Ishikawa (cell line): Measurements from ENCODE around the gene PSMD11.

ENCODE experiments used
- CREB1 ChIP-seq: IDR thresholded peaks from 2 replicates; pipeline ENCODE4 v1.6.1; 2012; ENCODE audit warnings: low read depth
- EGR1 ChIP-seq: IDR thresholded peaks from 2 replicates; pipeline ENCODE4 v1.6.1; 2012
- EP300 ChIP-seq: IDR thresholded peaks from 2 replicates; pipeline ENCODE4 v1.6.1; 2012; ENCODE audit warnings: borderline replicate concordance
- FOXM1 ChIP-seq: IDR thresholded peaks from 2 replicates; pipeline ENCODE4 v1.6.1; 2012; ENCODE audit warnings: low read depth, borderline replicate concordance
- MAX ChIP-seq: IDR thresholded peaks from 2 replicates; pipeline ENCODE4 v1.6.1; 2012
- NFIC ChIP-seq: IDR thresholded peaks from 2 replicates; pipeline ENCODE4 v1.6.1; 2012
- RAD21 ChIP-seq: IDR thresholded peaks from 2 replicates; pipeline ENCODE4 v1.6.1; 2012; ENCODE audit warnings: low read depth
- REST ChIP-seq: IDR thresholded peaks from 2 replicates; pipeline ENCODE4 v1.6.1; 2012; ENCODE audit warnings: low read depth, mild to moderate bottlenecking
- TAF1 ChIP-seq: IDR thresholded peaks from 2 replicates; pipeline ENCODE4 v1.6.1; 2012; ENCODE audit warnings: low read depth, mild to moderate bottlenecking
- TCF12 ChIP-seq: IDR thresholded peaks from 2 replicates; pipeline ENCODE4 v1.6.1; 2012; ENCODE audit warnings: low read depth
- TEAD4 ChIP-seq: IDR thresholded peaks from 2 replicates; pipeline ENCODE4 v1.6.1; 2012
- USF1 ChIP-seq: IDR thresholded peaks from 2 replicates; pipeline ENCODE4 v1.6.1; 2012
- YY1 ChIP-seq: IDR thresholded peaks from 2 replicates; pipeline ENCODE4 v1.6.1; 2012; ENCODE audit warnings: low read depth
- ZBTB7A ChIP-seq: IDR thresholded peaks from 2 replicates; pipeline ENCODE4 v1.6.1; 2012; ENCODE audit warnings: low read depth

Gene PSMD11

GRCh38 chr17:32495359-32496231, 51.3 kb downstream of the PSMD11 start:
- TF ChIP-seq USF1 (no peak), REST (0 out of 2 replicates have a peak, but pooled peaks have one; percentile 9), MAX (no peak), EP300 (no peak)

- TF ChIP-seq USF1 (no peak), ZBTB7A (no peak), EGR1 (no peak), TEAD4 (no peak), YY1 (no peak), TAF1 (no peak), NFIC (no peak), REST (no peak), EP300 (no peak), RAD21 (no peak), MAX (no peak), FOXM1 (no peak), CREB1 (no peak)
Observed at GRCh38 chr17:32496395-32497073, 52.2 kb downstream of the PSMD11 start.

GRCh38 chr17:32497431-32498205, 53.3 kb downstream of the PSMD11 start:
- TF ChIP-seq REST (no peak), TEAD4 (no peak), TAF1 (no peak), RAD21 (peak; percentile 19; the same call in 1 of the 2 replicates), ZBTB7A (no peak)

- TF ChIP-seq RAD21 (no peak), CREB1 (no peak), NFIC (0 out of 2 replicates have a peak, but pooled peaks have one; percentile 10), USF1 (0 out of 2 replicates have a peak, but pooled peaks have one; percentile 36), TCF12 (peak; percentile 55; the same call in 1 of the 2 replicates), MAX (peak; percentile 95), YY1 (no peak), TEAD4 (peak; percentile 49; the same call in 1 of the 2 replicates), REST (no peak)
Observed at GRCh38 chr17:32498391-32498790, 54.1 kb downstream of the PSMD11 start.
